PC-9 (cell line): ENCODE data around the gene URAD.

Source experiments
- CTCF ChIP-seq: fragments of 200-600 bp; sonication (generic); conservative IDR thresholded peaks from 2 replicates; pipeline ENCODE4 v1.6.1; 2017; ENCODE audit warnings: mixed run types, antibody characterized with exemption, mild to moderate bottlenecking, moderate library complexity
- EZH2 ChIP-seq: fragments of 200-600 bp; sonication (generic); IDR thresholded peaks from 2 replicates; pipeline ENCODE4 v1.8.0; 2017; ENCODE audit warnings: antibody characterized with exemption, low read depth

DNA sequence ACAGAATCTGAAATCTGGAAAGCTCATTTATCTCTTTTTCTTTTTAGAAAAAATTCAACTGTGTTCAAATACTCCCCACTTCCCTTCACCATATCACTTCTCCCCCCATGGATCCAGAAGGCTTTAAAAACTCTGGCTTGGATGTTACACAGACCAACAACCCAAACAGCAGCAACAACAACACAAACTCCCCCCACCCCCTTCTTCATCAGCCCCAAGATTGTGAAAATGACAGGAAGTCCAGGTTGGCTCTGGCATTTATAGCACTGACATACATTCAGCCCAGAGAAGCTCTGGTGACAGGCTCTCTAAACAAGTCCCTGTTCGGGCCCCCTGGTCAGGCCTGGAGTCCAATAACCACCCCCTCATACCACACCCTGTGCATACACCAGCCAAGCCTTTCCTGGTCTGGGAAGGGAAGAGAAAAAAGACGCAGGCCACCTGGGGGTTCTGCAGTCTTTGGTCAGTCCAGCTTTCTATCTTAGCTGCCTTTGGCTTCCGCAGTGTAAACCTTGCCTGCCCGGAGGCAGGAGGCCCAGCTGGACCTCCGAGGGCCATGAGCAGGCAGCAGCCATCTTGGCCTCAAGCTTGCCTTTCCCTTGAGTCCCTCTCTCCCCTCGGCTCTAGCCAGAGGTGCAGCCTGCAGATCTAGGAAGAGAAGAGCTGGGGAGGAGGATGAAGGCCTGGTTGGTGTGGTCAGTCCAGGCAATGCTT lies 26.2 kb downstream of the URAD start:
- TF ChIP-seq CTCF (no peak), EZH2 (no peak)
